Measurements from ENCODE around the gene EXOSC7.

Gene EXOSC7

GRCh38 chr3:44989141-44989540 lies 13.1 kb downstream of the EXOSC7 start:
- no peak for DNase-seq (ENCODE audit: low read depth, low spot score)
- no peak overlapping the region for H3K4me3 ChIP-seq (ENCODE audit: low read length)

DNA sequence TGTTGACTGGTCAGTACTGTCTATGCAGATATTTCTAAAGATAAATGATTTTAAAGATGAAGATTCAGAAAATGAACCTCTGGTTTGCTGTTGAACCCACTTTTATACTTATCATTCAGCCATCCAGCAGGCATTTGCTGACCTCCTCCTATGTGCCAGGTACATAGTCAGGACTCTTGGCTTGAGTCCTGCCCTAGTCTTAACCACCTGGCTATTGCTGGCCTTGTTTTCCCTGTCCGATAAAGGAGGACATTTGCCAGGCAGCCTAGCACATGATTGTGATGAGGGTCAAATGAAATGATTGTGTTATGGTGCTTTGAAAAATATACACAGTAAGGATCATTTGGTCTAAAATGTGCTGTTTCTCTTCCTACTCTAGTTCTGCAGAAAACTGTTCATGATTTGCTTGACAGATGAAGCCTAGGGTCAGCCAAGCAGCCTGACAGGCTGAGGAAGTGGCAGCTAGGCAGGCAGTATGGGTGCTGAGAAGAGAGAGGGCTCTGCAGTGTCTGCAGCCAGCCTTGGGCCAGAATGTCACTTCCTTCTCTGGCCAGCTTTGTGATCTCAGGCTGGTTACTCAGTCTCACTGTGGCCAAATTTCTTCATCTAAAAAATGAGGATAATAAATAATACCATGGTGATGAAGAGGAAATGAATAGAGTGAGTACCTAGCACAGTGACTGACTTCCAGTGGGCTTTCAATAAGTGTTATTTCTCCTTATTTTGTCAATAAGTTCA lies 13.8 kb downstream of the EXOSC7 start:
- no peak for DNase-seq (ENCODE audit: low read depth, low spot score)
- no peak overlapping the region for H3K4me3 ChIP-seq (ENCODE audit: low read length)

GRCh38 chr3:44991326-44991725 lies 15.3 kb downstream of the EXOSC7 start:
- no peak overlapping the region for H3K4me3 ChIP-seq (ENCODE audit: low read length)

GRCh38 chr3:44992555-44993470 lies 16.8 kb downstream of the EXOSC7 start:
- no peak overlapping the region for H3K4me3 ChIP-seq (ENCODE audit: low read length)
- peak; percentile 47 for DNase-seq (ENCODE audit: low read depth, low spot score)

More at GRCh38 chr3:44991326-44991725, 15.3 kb downstream of the EXOSC7 start:
- DNase-seq (ENCODE audit: low read depth, low spot score) = peak; percentile 61

DNA sequence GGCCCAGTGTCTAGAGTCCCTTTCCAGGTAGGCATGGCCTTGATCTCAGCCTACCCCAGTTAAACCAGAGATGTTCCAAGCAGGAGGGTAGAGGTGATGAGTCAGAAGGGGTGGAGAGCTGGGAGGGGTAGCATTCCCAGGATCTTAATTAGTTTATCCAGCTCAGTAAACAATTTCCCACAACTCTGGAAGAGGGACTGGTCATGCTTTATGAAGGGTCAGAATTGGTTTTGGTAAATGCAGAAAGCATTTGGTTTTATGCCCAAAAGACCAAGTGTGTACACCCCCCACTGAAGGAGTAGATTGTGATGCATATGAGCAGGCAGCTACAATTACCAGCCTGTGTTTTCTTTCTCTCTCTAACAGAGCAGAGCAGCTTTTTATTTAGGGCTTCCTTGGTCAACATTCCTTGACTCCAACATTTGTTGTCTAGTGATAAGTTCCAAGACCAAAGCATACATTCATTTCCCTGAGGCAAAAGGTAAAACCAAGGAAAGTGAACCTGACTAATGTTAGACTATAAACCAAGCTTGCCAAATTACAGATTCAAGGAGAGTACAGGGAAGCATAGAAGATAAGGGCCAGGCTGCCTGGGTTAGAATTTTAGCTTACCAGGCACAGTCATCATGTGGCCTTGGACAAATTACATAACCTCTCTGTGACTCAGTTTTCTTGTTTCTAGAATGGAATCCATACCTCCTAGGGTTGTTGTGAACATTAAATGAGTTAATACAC lies 17.6 kb downstream of the EXOSC7 start:
- no peak for DNase-seq (ENCODE audit: low read depth, low spot score)
- no peak overlapping the region for H3K4me3 ChIP-seq (ENCODE audit: low read length)

GRCh38 chr3:44995142-44995770 lies 19.2 kb downstream of the EXOSC7 start:
- H3K4me3 ChIP-seq (ENCODE audit: low read length) = no peak overlapping the region
- no peak for DNase-seq (ENCODE audit: low read depth, low spot score)

GRCh38 chr3:44996556-44996969 lies 20.5 kb downstream of the EXOSC7 start:
- no peak overlapping the region for H3K4me3 ChIP-seq (ENCODE audit: low read length)
- no peak for DNase-seq (ENCODE audit: low read depth, low spot score)

DNA sequence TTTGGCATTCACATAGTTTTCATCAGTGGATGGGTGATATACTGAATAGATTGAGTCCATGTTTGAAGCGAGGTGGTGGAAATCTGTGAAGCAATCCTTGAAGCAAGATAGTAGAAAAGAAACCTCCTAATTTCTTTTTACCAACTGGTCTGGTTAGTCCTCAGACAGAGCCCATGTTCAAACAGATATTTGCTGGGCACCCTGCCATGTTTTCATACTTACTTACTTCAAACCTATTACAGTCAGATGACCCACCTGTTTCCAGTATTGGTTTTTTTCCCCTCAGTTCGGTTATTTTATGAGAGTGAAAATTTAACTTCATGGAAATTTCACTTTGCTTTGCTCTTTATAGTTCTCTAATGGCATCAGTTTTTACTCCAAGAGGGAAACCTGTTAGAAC lies 23.7 kb downstream of the EXOSC7 start:
- no peak for DNase-seq (ENCODE audit: low read depth, low spot score)

GRCh38 chr3:45000823-45001222 lies 24.8 kb downstream of the EXOSC7 start:
- H3K4me3 ChIP-seq (ENCODE audit: low read length) = no peak overlapping the region
- no peak for DNase-seq (ENCODE audit: low read depth, low spot score)

More for the DNA sequence above, 23.7 kb downstream of the EXOSC7 start:
- H3K4me3 ChIP-seq (ENCODE audit: low read length) = no peak overlapping the region

DNA sequence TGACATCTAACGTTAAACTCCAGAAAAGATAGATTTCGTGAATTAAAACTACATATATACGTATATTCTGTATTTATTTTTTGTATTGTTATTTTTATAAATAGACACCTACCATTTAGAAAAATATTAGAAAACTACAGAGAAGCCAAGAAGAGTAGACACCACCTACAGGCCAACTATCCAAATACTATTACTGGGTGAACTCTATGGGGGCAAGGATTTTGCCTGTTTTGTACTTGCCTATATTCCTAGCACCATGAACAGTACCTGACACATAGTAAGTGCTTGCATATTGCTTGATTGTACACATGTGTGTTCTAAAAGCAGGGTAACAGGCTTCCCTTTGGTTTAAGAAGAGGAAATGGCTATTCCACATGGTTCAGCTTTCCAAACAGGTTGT lies 25.7 kb downstream of the EXOSC7 start:
- no peak overlapping the region for H3K4me3 ChIP-seq (ENCODE audit: low read length)
- DNase-seq (ENCODE audit: low read depth, low spot score) = no peak

DNA sequence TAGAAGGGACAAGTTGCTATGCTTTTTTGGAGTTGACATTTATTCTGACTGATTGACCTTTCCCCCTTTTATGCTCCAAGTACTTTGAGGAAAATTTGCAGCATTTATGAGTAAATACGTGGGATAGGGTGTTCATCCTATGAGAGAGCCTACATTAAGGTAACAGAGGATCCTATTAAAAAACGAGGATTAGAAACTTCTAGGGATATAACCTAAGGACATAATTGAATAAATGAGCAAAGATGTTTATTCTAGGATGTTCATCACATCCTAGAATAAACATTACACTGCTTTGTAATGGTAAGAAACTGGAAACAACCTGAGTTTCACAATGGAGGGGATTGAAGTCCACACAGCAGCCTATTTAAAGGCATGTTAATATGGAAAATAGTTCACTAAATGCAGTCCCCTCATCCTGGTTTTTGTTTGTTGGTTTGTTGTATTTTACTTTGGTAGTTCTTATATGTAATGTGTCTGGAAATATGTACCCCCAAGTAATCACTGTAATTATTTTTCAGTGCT lies 26.2 kb downstream of the EXOSC7 start:
- DNase-seq (ENCODE audit: low read depth, low spot score) = no peak
- H3K4me3 ChIP-seq (ENCODE audit: low read length) = no peak overlapping the region

DNA sequence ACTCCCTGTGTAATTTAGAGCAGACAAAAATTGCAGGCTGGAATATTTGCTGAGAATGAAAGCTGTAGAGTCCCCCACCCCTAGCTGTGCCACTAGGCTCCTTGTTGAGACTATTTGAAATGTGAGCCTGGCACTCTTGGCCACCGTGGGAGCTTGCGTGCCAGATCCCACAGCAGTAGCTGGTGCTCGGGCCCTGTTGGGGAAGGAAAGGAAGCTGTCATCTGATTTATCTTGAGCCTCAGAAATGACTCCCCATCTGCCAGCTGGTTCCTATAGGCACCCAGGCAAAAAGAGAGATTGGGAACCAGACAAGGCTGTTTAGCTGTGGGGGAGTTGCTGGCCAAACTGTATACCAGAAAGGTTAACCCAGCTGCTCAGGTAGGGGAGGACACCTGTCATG lies 26.7 kb downstream of the EXOSC7 start:
- no peak for DNase-seq (ENCODE audit: low read depth, low spot score)
- H3K4me3 ChIP-seq (ENCODE audit: low read length) = no peak overlapping the region

DNA sequence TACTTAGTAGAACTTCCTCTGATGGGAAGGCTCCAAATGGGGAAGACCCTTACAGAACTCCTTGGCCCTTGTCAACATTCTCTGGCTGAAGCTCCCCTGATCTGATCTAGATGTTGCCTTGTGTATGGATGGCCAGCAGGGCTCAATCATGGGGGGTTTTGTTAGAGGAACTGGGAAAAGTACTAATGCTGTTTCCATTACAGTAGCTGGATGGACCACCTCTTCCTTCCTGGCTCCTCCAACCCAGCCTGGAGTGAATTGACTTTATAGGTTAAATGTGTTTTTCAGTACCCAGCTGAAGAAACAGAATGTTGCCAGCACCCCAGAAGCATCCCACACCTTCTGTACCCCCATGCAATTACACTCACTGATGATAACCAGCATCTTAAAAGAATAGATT lies 27.4 kb downstream of the EXOSC7 start:
- no peak overlapping the region for H3K4me3 ChIP-seq (ENCODE audit: low read length)
- no peak for DNase-seq (ENCODE audit: low read depth, low spot score)

DNA sequence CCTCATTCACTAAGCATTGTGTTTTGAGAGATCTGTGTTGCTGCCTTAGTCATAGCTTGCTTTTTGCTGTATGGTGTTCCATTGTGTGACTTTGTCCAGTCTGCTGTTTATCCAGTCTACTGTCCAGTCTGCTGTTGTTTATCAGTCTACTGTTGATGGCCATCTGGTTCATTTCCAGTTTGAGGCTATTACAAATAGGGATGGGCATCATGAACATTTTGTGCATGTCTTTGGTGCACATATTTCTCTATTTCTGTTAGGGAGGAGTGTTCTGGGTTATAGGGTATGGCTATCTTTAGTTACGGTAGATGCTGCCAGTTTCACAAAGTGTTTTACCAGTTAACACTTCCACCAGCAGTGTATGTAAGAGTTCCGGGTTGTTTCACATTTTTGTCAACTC lies 27.8 kb downstream of the EXOSC7 start:
- no peak for DNase-seq (ENCODE audit: low read depth, low spot score)
- no peak overlapping the region for H3K4me3 ChIP-seq (ENCODE audit: low read length)

GRCh38 chr3:45007091-45007490 lies 31.0 kb downstream of the EXOSC7 start:
- no peak for DNase-seq (ENCODE audit: low read depth, low spot score)
- H3K4me3 ChIP-seq (ENCODE audit: low read length) = no peak overlapping the region

- DNase-seq (ENCODE audit: low read depth, low spot score) = no peak
Observed at GRCh38 chr3:45008117-45008516, 32.1 kb downstream of the EXOSC7 start.

GRCh38 chr3:45009868-45010267 lies 33.8 kb downstream of the EXOSC7 start:
- H3K4me3 ChIP-seq (ENCODE audit: low read length) = no peak overlapping the region
- DNase-seq (ENCODE audit: low read depth, low spot score) = no peak

More at GRCh38 chr3:45008117-45008516, 32.1 kb downstream of the EXOSC7 start:
- no peak overlapping the region for H3K4me3 ChIP-seq (ENCODE audit: low read length)

DNA sequence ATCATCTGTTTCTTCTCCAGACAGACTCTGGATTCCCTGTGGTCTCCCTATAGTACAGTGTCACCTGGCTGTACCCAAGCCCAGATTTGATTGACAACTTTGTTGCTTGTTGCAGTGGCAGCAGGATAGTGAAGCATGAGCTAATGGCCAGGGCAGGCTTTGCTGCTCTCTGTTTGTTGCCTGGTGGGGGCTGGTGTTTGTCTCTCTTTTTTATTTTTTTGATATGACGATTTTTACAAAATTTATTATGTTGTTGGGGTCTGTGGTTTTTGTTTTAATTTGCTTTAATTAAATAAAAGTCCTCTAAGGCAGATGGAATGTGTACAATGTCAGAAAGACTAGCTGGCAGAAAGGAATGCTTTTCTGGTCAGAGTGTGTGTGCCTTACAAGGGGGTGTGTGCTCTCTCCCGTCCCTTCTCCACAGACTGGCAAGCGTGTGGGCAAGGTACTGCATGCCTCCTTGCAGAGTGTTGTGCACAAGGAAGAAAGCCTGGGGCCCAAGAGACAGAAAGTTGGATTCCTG lies 34.8 kb downstream of the EXOSC7 start:
- no peak overlapping the region for H3K4me3 ChIP-seq (ENCODE audit: low read length)
- DNase-seq (ENCODE audit: low read depth, low spot score) = no peak

All from Jurkat, Clone E6-1 (cell line).